Ishikawa (cell line): ENCODE results near the gene MACROD2.

ENCODE experiments used
- CEBPB ChIP-seq: IDR thresholded peaks from 2 replicates; pipeline ENCODE4 v1.6.1; 2012
- CREB1 ChIP-seq: IDR thresholded peaks from 2 replicates; pipeline ENCODE4 v1.6.1; 2012; ENCODE audit warnings: low read depth
- EGR1 ChIP-seq: IDR thresholded peaks from 2 replicates; pipeline ENCODE4 v1.6.1; 2012
- EP300 ChIP-seq: IDR thresholded peaks from 2 replicates; pipeline ENCODE4 v1.6.1; 2012; ENCODE audit warnings: borderline replicate concordance
- MAX ChIP-seq: IDR thresholded peaks from 2 replicates; pipeline ENCODE4 v1.6.1; 2012
- NFIC ChIP-seq: IDR thresholded peaks from 2 replicates; pipeline ENCODE4 v1.6.1; 2012
- REST ChIP-seq: IDR thresholded peaks from 2 replicates; pipeline ENCODE4 v1.6.1; 2012; ENCODE audit warnings: low read depth, mild to moderate bottlenecking
- TAF1 ChIP-seq: IDR thresholded peaks from 2 replicates; pipeline ENCODE4 v1.6.1; 2012; ENCODE audit warnings: low read depth, mild to moderate bottlenecking
- YY1 ChIP-seq: IDR thresholded peaks from 2 replicates; pipeline ENCODE4 v1.6.1; 2012; ENCODE audit warnings: low read depth

GRCh38 chr20:14334306-14334930 is 339.1 kb downstream of the MACROD2 start:
- TF ChIP-seq YY1 (no peak), MAX (no peak), CREB1 (no peak), CEBPB (no peak), REST (no peak), EP300 (no peak), TAF1 (no peak), EGR1 (no peak), NFIC (no peak)
